ENCODE results near the gene ARHGAP26.

- TF ChIP-seq CTCF (IDR thresholded peaks at IDR 0.05 in 8 of 11, conservative IDR thresholded peaks at IDR 0.05 in 3 of 11) (no peak), POLR2A (IDR thresholded peaks at IDR 0.05) (no peak), POLR2AphosphoS5 (IDR thresholded peaks at IDR 0.05) (no peak)
Measured at GRCh38 chr5:143247134-143247815, 477.1 kb downstream of the ARHGAP26 start.
